ENCODE data around the gene PRKCE. TPM values are rescaled to one million over a fixed set of nuclear protein-coding genes. Genes with fewer than 3 reads are reported as not detected.

Gene PRKCE
- total RNA-seq, 4 donors from 2014 or later: 20.0 to 29.7 (median 25.2) TPM

DNA sequence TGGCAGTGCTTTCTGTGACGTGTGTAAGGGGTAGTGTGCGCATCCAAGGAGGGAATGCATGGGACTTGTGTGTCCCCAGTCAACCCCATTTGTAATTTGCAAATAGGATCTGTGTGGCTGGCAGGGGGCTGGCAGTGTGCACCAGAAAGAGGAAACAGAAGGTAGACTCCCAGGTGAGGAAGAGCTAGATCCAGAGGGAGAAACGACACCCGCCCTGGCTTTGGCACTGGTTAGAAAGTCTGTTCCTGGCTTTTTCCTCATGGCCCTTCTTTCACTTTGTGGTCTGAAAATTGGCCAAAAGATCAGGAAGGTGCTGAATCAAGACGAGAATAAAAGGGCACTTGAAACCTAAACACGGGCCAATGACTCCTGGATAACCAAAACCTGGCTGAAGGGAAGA, 33.3 kb downstream of the PRKCE start:
- Histone ChIP-seq H3K27me3 (no peaks in the 10 kb centered on the region), H3K4me1 (peaks cover 0 to 25% (median 0%) of the 10 kb centered on the region in 4 donors), H3K4me3 (no peak overlapping the region), H3K36me3 (no peaks in the 10 kb centered on the region), H3K9me3 (no peaks in the 10 kb centered on the region), H3K27ac (no peak overlapping the region)
- DNase-seq: no peak
- TF ChIP-seq POLR2A (IDR thresholded peaks at IDR 0.05): no peak
- TF ChIP-seq, protein P1, sequence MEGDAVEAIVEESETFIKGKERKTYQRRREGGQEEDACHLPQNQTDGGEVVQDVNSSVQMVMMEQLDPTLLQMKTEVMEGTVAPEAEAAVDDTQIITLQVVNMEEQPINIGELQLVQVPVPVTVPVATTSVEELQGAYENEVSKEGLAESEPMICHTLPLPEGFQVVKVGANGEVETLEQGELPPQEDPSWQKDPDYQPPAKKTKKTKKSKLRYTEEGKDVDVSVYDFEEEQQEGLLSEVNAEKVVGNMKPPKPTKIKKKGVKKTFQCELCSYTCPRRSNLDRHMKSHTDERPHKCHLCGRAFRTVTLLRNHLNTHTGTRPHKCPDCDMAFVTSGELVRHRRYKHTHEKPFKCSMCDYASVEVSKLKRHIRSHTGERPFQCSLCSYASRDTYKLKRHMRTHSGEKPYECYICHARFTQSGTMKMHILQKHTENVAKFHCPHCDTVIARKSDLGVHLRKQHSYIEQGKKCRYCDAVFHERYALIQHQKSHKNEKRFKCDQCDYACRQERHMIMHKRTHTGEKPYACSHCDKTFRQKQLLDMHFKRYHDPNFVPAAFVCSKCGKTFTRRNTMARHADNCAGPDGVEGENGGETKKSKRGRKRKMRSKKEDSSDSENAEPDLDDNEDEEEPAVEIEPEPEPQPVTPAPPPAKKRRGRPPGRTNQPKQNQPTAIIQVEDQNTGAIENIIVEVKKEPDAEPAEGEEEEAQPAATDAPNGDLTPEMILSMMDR (IDR thresholded peaks at IDR 0.05): no peak

DNA sequence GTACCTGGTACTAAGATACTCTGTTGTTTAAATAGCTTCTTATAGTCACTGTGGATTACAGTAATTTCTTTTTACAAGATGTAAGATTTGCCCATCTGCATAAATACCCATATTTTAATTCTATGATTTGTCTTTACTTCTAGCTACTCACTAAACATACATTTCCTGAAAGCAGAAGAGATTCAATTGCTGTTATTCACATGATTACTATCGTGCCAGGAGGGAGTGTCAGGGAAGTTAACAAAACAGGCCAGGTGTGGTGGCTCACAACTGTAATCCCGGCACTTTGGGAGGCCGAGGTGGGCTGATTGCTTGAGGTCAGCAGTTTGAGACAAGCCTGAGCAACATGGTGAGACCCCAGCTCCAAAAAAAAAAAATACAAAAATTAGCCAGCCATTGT, 33.8 kb downstream of the PRKCE start:
- no peak for DNase-seq
- Histone ChIP-seq H3K4me3 (no peak overlapping the region), H3K27ac (no peak overlapping the region), H3K4me1 (peaks cover 0 to 25% (median 0%) of the 10 kb centered on the region in 4 donors), H3K9me3 (no peaks in the 10 kb centered on the region), H3K27me3 (no peaks in the 10 kb centered on the region), H3K36me3 (no peaks in the 10 kb centered on the region)
- TF ChIP-seq POLR2A (IDR thresholded peaks at IDR 0.05): no peak
- TF ChIP-seq, protein P1 (IDR thresholded peaks at IDR 0.05): no peak

DNA sequence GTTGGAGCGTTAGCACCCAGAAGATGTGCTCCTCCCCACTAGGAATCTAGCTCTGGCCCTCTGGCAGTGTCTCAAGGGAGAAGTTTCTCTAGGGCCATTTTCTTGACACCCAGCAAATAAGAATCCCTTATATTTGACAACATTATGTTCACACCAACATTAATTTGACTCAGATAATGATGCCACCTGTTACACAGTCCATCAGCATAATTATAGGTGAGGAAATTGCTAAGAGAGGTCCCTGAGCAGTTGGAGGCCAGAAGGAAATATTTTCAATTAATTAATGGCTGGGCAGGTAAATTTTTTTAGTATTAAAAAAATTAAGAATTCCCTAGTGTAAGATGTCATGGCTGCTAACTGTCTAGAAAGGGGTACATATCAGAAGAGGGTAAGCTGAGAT, 36.5 kb downstream of the PRKCE start:
- Histone ChIP-seq H3K27ac (no peak overlapping the region), H3K27me3 (no peaks in the 10 kb centered on the region), H3K4me3 (no peak overlapping the region), H3K4me1 (peaks cover 0 to 25% (median 2%) of the 10 kb centered on the region in 4 donors), H3K9me3 (no peaks in the 10 kb centered on the region), H3K36me3 (no peaks in the 10 kb centered on the region)
- TF ChIP-seq, protein P1 (IDR thresholded peaks at IDR 0.05): no peak
- TF ChIP-seq POLR2A (IDR thresholded peaks at IDR 0.05): no peak
- no peak for DNase-seq

DNA sequence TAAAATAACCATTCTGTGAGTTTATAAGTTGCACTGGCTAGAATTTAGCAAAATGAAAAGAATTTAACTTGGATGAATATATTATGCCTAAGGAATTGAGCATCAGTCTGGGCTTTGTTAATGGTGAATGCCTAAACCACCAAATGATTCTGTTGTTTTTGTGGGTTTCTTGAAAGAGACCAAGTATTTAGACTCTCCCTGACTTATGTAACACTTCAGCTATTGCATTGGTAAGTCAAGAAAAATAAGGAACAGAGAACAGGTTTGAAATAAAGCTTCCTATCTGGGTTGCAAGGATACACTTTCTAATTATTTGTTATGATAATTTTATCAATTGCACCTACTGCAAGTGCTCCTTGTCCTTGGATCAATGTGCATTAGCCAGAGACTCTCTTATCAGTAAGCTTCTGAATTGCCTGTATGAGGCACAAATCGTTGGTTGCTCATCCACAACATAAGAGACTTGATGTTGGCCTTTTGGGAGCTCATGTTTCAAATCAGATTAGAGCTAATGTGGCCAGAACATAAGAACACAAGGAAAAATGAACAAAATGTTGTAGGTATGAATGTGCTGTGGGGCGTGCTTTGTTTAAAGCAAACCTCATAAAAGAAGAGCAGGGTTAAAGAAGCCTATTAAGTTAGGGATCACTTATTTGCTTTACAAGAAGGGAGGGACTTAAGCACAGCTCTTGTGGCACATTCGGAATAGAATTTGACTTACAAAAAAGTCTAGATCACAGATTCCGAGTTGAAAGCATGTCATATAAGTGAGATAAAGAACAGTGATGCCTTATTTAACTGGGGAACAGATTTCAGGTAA, 37.2 kb downstream of the PRKCE start:
- H3K9me3 ChIP-seq: no peaks in the 10 kb centered on the region
- H3K4me1 ChIP-seq: peaks cover 0 to 25% (median 2%) of the 10 kb centered on the region in 4 donors
- H3K4me3 ChIP-seq: no peak overlapping the region
- no peaks in the 10 kb centered on the region for H3K36me3 ChIP-seq
- H3K27me3 ChIP-seq: no peaks in the 10 kb centered on the region
- TF ChIP-seq, protein P1 (IDR thresholded peaks at IDR 0.05): no peak
- TF ChIP-seq POLR2A (IDR thresholded peaks at IDR 0.05): no peak
- DNase-seq: no peak
- no peak overlapping the region for H3K27ac ChIP-seq

DNA sequence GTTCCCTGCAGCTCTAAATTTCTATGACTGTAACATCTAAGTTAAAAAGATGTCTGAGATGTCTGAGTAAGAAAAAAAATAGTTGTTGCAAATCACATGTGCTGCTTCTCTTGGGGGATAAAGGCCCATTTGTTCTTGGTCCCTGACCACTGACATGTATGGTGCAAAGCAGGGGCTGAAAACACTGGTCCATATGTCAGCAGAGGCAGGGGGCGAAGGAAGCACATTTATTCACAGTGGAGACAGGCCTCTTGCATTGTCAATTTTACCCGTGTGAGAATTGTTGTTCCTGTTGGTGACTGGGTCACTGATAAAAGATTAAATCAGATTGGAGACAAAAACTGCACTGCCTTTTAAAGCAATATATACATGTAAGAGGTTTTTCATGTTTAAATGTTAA, 38.8 kb downstream of the PRKCE start:
- no peak for TF ChIP-seq POLR2A (IDR thresholded peaks at IDR 0.05)
- TF ChIP-seq, protein P1 (IDR thresholded peaks at IDR 0.05): no peak
- Histone ChIP-seq H3K36me3 (no peaks in the 10 kb centered on the region), H3K9me3 (no peaks in the 10 kb centered on the region), H3K27me3 (no peaks in the 10 kb centered on the region), H3K27ac (no peak overlapping the region), H3K4me1 (peaks cover 0 to 14% (median 2%) of the 10 kb centered on the region in 4 donors), H3K4me3 (no peak overlapping the region)
- no peak for DNase-seq
